Gastroesophageal sphincter (tissue), 4 donors: Measurements from ENCODE around the gene TMEM139. TPM values are rescaled to one million over a fixed set of nuclear protein-coding genes. Genes with fewer than 3 reads are reported as not detected.

ENCODE experiments used
- ATAC-seq: fragments of 150-250 bp; one replicate; pipeline ENCODE4 v1.9.1; 2016; ENCODE audit warnings: mild to moderate bottlenecking, moderate library complexity
- H3K27ac ChIP-seq, 4 donors: fragments of 200-600 bp; sonication (generic) in 3 of 4; 1 replicate in 3 of 4; 2 replicates in 1 of 4; pipeline ENCODE4 v1.5.1; 2016 to 2019
- H3K27me3 ChIP-seq: fragments of 200-600 bp; sonication (generic); one replicate; pipeline ENCODE4 v1.5.1; 2019
- H3K36me3 ChIP-seq, 2 donors: fragments of 200-600 bp; sonication (generic); one replicate each; pipeline ENCODE4 v1.5.1; 2019; ENCODE audit warnings: control low read depth in 1 of 2
- H3K4me1 ChIP-seq, 3 donors: fragments of 200-600 bp; sonication (generic); 1 replicate in 2 of 3; 2 replicates in 1 of 3; pipeline ENCODE4 v1.5.1; 2016 to 2019; ENCODE audit warnings: control low read depth in 2 of 3
- H3K4me3 ChIP-seq, 2 donors: fragments of 200-600 bp; sonication (generic); one replicate each; pipeline ENCODE4 v1.5.1; 2019; ENCODE audit warnings: mild to moderate bottlenecking in 1 of 2, moderate library complexity in 1 of 2
- H3K9me3 ChIP-seq, 3 donors: fragments of 200-600 bp; sonication (generic); one replicate each; pipeline ENCODE4 v1.5.1; 2017 to 2019; ENCODE audit warnings: control low read depth in 2 of 3
- CTCF ChIP-seq, 4 experiments: fragments of 200-600 bp in 2 of 4; fragments of 450-650 bp in 2 of 4; sonication (generic) in 1 of 4; IDR thresholded peaks; one replicate each; pipeline ENCODE4 v1.5.1; 2017 to 2019; ENCODE audit warnings: antibody characterized with exemption in 4 of 4, mild to moderate bottlenecking in 2 of 4, moderate library complexity in 2 of 4
- EP300 ChIP-seq: sonication (generic); formaldehyde crosslinking; IDR thresholded peaks from one replicate; pipeline ENCODE4 v1.6.1; 2017; ENCODE audit warnings: antibody characterized with exemption, mild to moderate bottlenecking
- POLR2A ChIP-seq, 2 donors: fragments of 450-650 bp; IDR thresholded peaks; one replicate each; pipeline ENCODE4 v1.6.1; 2017; ENCODE audit warnings: antibody characterized with exemption in 2 of 2, mild to moderate bottlenecking in 2 of 2, moderate library complexity in 1 of 2
- POLR2AphosphoS5 ChIP-seq: sonication (generic); formaldehyde crosslinking; IDR thresholded peaks from one replicate; pipeline ENCODE4 v1.6.1; 2017; ENCODE audit warnings: antibody characterized with exemption
- WGBS, 2 donors: methylation state at CpG; one replicate each; pipeline ENCODE4 v1.1.5; 2018; ENCODE audit warnings: low coverage in 1 of 2; 5-methylcytosine and 5-hydroxymethylcytosine counted together
- total RNA-seq, 4 donors: library from RNA; depleted of rRNA; stranded (reverse); fragments of >200 nt; gene quantifications; one replicate each; pipeline ENCODE4 v1.1.0, GENCODE V29; 2016

The TMEM139 gene
- total RNA-seq, 4 donors from 2014 or later: 0.40 to 1.4 (median 0.49) TPM; not detected in 1

GRCh38 chr7:143286522-143286890, 1.7 kb downstream of the TMEM139 start:
- no peak for ATAC-seq
- no peak overlapping the region for H3K27ac ChIP-seq
- 75 to 92% methylated on average over 1 to 5 of the region's 6 CpGs for WGBS, 2 donors

GRCh38 chr7:143287339-143287934, 2.7 kb downstream of the TMEM139 start:
- peaks cover 0 to 10% of the 10 kb centered on the region in 2 donors for H3K36me3 ChIP-seq
- peak overlapping the region; percentile 5 to 92 (median 90) for H3K27ac ChIP-seq
- peak in 1 of 2 donors; percentile 13 for TF ChIP-seq POLR2A (IDR thresholded peaks at IDR 0.05)
- no peak for TF ChIP-seq CTCF (IDR thresholded peaks at IDR 0.05)
- no peak for ATAC-seq
- H3K27me3 ChIP-seq: no peaks in the 10 kb centered on the region
- no peaks in the 10 kb centered on the region for H3K9me3 ChIP-seq
- WGBS, 2 donors: 60 to 93% methylated on average over 7 to 8 of the region's 17 CpGs
- H3K4me3 ChIP-seq: peak overlapping the region; percentile 54 to 79
- peaks cover 0 to 37% (median 15%) of the 10 kb centered on the region in 3 donors for H3K4me1 ChIP-seq

More at GRCh38 chr7:143286522-143286890, 1.7 kb downstream of the TMEM139 start:
- H3K36me3 ChIP-seq: peaks cover 0 to under 1% of the 10 kb centered on the region in 2 donors
- H3K4me3 ChIP-seq: no peak overlapping the region
- H3K27me3 ChIP-seq: no peaks in the 10 kb centered on the region
- TF ChIP-seq EP300: no peak
- no peak for TF ChIP-seq POLR2AphosphoS5
- TF ChIP-seq CTCF (IDR thresholded peaks at IDR 0.05): no peak
- TF ChIP-seq POLR2A (IDR thresholded peaks at IDR 0.05): no peak
- H3K9me3 ChIP-seq: no peaks in the 10 kb centered on the region
- peaks cover 0 to 37% (median 15%) of the 10 kb centered on the region in 3 donors for H3K4me1 ChIP-seq

GRCh38 chr7:143287935-143288826, 3.4 kb downstream of the TMEM139 start, which contains the start of gene CASP2:
Gene CASP2, plus strand, starts transcription at chr7:143288351. Its CDS starts 105 bp downstream, at chr7:143288456.
- Histone ChIP-seq H3K9me3 (no peaks in the 10 kb centered on the region), H3K27ac (peak within 1 kb of the TSS; percentile 45 to 92 (median 90)), H3K4me3 (peak within 1 kb of the TSS; percentile 54 to 79), H3K36me3 (peaks cover 0 to 17% of the 10 kb centered on the region in 2 donors), H3K27me3 (no peaks in the 10 kb centered on the region), H3K4me1 (peaks cover 0 to 37% (median 15%) of the 10 kb centered on the region in 3 donors)
- ATAC-seq: peak; percentile 98
- TF ChIP-seq POLR2AphosphoS5: peak; percentile 64
- TF ChIP-seq CTCF (IDR thresholded peaks at IDR 0.05): peak in 2 of 4 experiments; percentile 42 to 54
- peak; percentile 46 to 64 for TF ChIP-seq POLR2A (IDR thresholded peaks at IDR 0.05)
- TF ChIP-seq EP300: no peak
- 3% methylated on average over 22 of the region's 84 CpGs; no CpG with 5 or more reads in 1 of the 2 donors for WGBS, 2 donors

- Histone ChIP-seq H3K27ac (peak overlapping the region; percentile 45 to 92 (median 90)), H3K4me1 (peaks cover 0 to 37% (median 15%) of the 10 kb centered on the region in 3 donors), H3K9me3 (no peaks in the 10 kb centered on the region)
Observed at GRCh38 chr7:143288836-143289235, 4.1 kb downstream of the TMEM139 start.

More at GRCh38 chr7:143288836-143289235, 4.1 kb downstream of the TMEM139 start:
- peaks cover 0 to 24% of the 10 kb centered on the region in 2 donors for H3K36me3 ChIP-seq
- TF ChIP-seq CTCF (IDR thresholded peaks at IDR 0.05) (no peak), EP300 (no peak), POLR2AphosphoS5 (no peak), POLR2A (IDR thresholded peaks at IDR 0.05) (no peak)
- ATAC-seq: no peak
- no peaks in the 10 kb centered on the region for H3K27me3 ChIP-seq
- 0% methylated on average over 7 to 11 of the region's 11 CpGs for WGBS, 2 donors
- peak overlapping the region; percentile 54 to 79 for H3K4me3 ChIP-seq
